Glomerular visceral epithelial cell (primary cell): Measurements from ENCODE around the gene STARD4.
A peak's percentile ranks its signal among the peaks of the same experiment; 100 is the strongest.

ENCODE experiments used
- DNase-seq: peaks from one replicate; pipeline ENCODE4 v3.0.0-alpha.2; 2016; ENCODE audit errors: extremely low spot score

The STARD4 gene

GRCh38 chr5:111512375-111513130, at the start of gene STARD4:
TSS of gene STARD4 (minus strand) at chr5:111512535. CDS start at chr5:111507433, 5,102 bp downstream.
- DNase-seq = peak; percentile 99

- no peak for DNase-seq
These were observed 47.3 kb upstream of the STARD4 start for GRCh38 chr5:111559680-111560079.

GRCh38 chr5:111557686-111558085, 45.4 kb upstream of the STARD4 start:
- no peak for DNase-seq

- no peak for DNase-seq
These were observed 44.8 kb upstream of the STARD4 start for GRCh38 chr5:111557111-111557510.

GRCh38 chr5:111556501-111556900, 44.2 kb upstream of the STARD4 start:
- DNase-seq = no peak

GRCh38 chr5:111555760-111556159, 43.4 kb upstream of the STARD4 start:
- no peak for DNase-seq

GRCh38 chr5:111553868-111554267, 41.5 kb upstream of the STARD4 start:
- no peak for DNase-seq

GRCh38 chr5:111552896-111553295, 40.6 kb upstream of the STARD4 start:
- no peak for DNase-seq

- DNase-seq = no peak
These were observed 40.2 kb upstream of the STARD4 start for GRCh38 chr5:111552492-111552891.

- DNase-seq = no peak
These were observed 39.4 kb upstream of the STARD4 start for GRCh38 chr5:111551569-111552275.

- no peak for DNase-seq
These were observed 38.8 kb upstream of the STARD4 start for GRCh38 chr5:111551161-111551560.

- peak; percentile 93 for DNase-seq
These were observed 38.1 kb upstream of the STARD4 start for GRCh38 chr5:111550282-111551020.

GRCh38 chr5:111548992-111549649, 36.8 kb upstream of the STARD4 start:
- no peak for DNase-seq

- DNase-seq = no peak
These were observed 36.1 kb upstream of the STARD4 start for GRCh38 chr5:111548348-111548950.

- no peak for DNase-seq
These were observed 32.7 kb upstream of the STARD4 start for GRCh38 chr5:111545031-111545430.

GRCh38 chr5:111537141-111538024, 25.0 kb upstream of the STARD4 start:
- DNase-seq = no peak

GRCh38 chr5:111535879-111536549, 23.7 kb upstream of the STARD4 start:
- DNase-seq = no peak

- DNase-seq = no peak
These were observed 20.7 kb upstream of the STARD4 start for GRCh38 chr5:111532886-111533582.

GRCh38 chr5:111530298-111530740, 18.0 kb upstream of the STARD4 start:
- DNase-seq = peak; percentile 92
